DOHH2 (cell line): ENCODE measurements around the gene IL10.

Experiments
- CTCF ChIP-seq: fragments of 200-600 bp; sonication (generic); IDR thresholded peaks from one replicate; pipeline ENCODE4 v1.5.1; 2014; ENCODE audit warnings: antibody characterized with exemption, mild to moderate bottlenecking, low read depth, low read length; ENCODE audit not compliant: poor library complexity, severe bottlenecking
- EZH2phosphoT487 ChIP-seq: fragments of 200-600 bp; sonication (generic); IDR thresholded peaks from 2 replicates; pipeline ENCODE4 v1.6.1; 2017; ENCODE audit warnings: borderline replicate concordance, mild to moderate bottlenecking, antibody characterized with exemption, low read length, moderate library complexity, mixed read lengths

- TF ChIP-seq CTCF (no peak), EZH2phosphoT487 (no peak)
These were observed 43.7 kb downstream of the IL10 start for GRCh38 chr1:206728697-206728987.
